Fibroblast of skin of right biceps (primary cell): ENCODE data around the gene TAT.
A peak's percentile ranks its signal among the peaks of the same experiment; 100 is the strongest.

ENCODE experiments used
- DNase-seq: peaks from one replicate; pipeline ENCODE4 v3.0.0-alpha.2; 2013

TAT gene

GRCh38 chr16:71536752-71537499, 40.0 kb downstream of the TAT start:
- DNase-seq = no peak

DNA sequence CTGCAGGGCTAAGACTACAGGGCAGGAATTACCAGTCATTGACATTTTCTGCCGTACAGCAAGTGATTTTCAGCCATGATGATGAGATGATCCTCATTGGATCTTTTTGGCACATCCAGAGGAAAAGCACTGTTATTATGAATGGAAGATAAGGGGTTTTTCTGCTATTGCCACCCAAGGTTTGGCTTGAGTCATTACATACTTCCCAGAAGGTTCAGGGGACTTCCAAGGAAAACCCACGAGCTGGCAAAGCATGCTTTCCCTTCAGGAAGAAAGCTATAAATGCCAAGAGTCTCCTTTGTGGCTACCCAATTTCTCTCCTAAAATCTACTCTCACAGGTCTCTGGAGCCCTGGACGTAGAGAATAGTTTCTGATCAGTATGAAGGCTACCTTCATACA, 44.5 kb downstream of the TAT start:
- no peak for DNase-seq

GRCh38 chr16:71528863-71529262, 48.0 kb downstream of the TAT start:
- no peak for DNase-seq

DNA sequence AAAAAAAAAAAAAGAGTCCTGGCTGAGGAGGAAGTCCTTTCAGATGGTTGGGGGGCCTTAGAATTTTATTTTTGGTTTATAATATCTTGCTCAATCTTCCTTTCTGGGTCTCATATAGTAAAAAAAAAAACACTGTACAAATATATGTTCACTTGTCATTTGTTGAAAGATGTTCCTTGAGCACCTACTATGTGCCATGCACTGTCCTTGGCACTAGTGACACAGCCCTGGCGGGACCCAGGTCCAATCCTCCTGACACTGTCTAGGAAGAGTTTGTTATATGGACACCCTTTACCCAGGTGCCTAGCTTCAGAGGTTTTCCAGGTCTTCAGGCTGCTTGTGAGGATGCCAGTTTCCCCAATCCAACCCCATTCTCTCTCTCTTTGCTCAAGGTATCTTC, 48.6 kb downstream of the TAT start:
- DNase-seq = no peak

- DNase-seq = peak; percentile 78
Observed at GRCh38 chr16:71526111-71526631, 50.7 kb downstream of the TAT start, which contains the start of gene CHST4. Gene CHST4 (plus strand): TSS chr16:71526426. CDS start chr16:71536678, 10,252 bp downstream.

DNA sequence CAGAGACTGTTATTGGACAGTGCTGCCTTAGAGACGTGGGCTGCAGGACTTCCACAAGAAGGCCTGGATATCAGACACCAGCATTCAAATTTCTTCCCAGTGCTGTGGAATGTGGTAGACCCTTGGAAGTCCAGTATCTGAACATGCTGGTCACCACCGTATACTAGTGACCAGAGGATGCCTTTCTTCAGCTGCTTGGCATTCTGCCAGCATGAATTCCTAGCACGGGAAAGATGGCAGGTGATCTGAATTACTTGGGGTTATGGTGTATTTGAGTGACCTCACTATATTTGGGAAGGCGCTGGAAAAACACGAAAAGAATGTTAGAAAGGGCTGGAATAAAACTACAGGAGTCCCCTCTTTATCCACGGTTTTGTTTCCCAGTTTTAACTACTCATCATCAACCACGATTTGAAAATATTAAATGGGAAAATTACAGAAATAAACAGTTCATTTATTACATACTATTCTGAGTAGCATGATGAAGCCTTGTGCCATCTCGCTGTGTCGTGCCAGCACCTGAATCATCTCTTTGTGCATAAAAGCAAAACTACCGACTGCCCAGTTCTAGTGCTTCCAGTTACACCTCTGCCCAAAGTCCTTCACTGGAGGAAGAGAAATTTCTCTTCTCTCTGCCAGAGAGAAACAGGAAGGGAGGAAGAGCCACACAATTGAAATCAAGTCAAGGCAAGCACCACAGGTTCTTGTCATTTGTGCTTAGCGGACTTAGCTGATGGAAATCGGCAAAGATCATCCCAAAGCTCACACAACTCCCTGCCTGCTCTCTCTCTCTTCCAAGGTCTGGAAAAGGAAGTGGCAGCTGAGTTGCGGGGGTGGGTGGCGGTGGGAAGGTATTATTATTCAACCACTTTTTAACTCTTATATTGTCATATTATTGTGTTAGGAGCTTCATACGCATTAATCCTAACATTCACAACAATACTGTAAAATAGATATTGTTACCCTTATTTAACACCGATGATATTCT, 52.0 kb downstream of the TAT start:
- DNase-seq = no peak

DNA sequence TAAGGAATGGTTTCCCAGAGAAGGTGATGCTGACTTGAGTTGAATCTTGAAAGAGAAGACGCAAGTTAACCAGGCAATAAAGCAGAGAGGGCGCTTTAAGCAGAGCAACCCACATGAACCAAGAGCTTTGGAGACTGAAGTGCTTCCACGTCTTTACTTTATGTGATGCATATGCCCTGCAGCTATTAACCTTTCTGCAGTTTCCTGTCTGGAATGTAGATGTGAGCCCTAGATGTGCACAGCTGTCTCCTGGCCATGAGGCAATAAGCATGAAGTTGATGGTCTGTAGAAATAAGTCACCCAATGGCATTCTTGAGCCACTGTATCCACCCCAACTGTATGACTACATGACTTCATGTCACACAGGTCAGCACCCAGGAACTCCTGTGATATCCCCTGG, 56.3 kb downstream of the TAT start:
- no peak for DNase-seq
